Endothelial cell of umbilical vein (primary cell): ENCODE results near the gene NEK2. TPM values are rescaled to one million over a fixed set of nuclear protein-coding genes. Genes with fewer than 3 reads are reported as not detected.

Experiments
- BruUV-seq: library from RNA; stranded (reverse); fragments of 400-500 nt; replicated peaks from 2 replicates; lab custom pipeline; 2021; lab: Mats Ljungman, UMichigan
- CTCF ChIA-PET: fragments of 300-600, 350-600 bp; sonication (Branson Sonifier 250); formaldehyde crosslinking; loops from one replicate; lab custom pipeline; 2021; ENCODE audit warnings: antibody characterized with exemption, inconsistent platforms; lab: Charles Lee
- POLR2A ChIA-PET: fragments of 300-600, 350-600 bp; sonication (Branson Sonifier 250); formaldehyde crosslinking; loops from one replicate; lab custom pipeline; 2021; ENCODE audit warnings: antibody characterized with exemption, inconsistent platforms; lab: Charles Lee
- DNase-seq: peaks from one replicate; pipeline ENCODE4 v3.0.0-alpha.2; 2011; ENCODE audit warnings: low read depth, low spot score
- FAIRE-seq: peaks from 2 replicates; lab custom pipeline; 2011; peaks lifted over from hg19 to GRCh38; lab: Jason Lieb, UNC
- H2AFZ ChIP-seq: 2 replicates; pipeline ENCODE4 v1.6.0; 2012; ENCODE audit warnings: low read depth, low read length, control low read depth, inconsistent platforms
- H3K27ac ChIP-seq: 2 replicates; pipeline ENCODE4 v1.5.1; 2011; ENCODE audit warnings: low read depth, mild to moderate bottlenecking, control low read depth, low read length, moderate library complexity; ENCODE audit not compliant: insufficient read depth
- H3K27me3 ChIP-seq, 2 experiments: 2 replicates each; pipeline versions ENCODE4 v1.6.0 to v1.6.1; 2011; ENCODE audit warnings: low read length in 2 of 2, mixed read lengths in 1 of 2; ENCODE audit not compliant: control insufficient read depth in 2 of 2, insufficient read depth in 2 of 2
- H3K36me3 ChIP-seq, 2 experiments: 2 replicates in 1 of 2; 3 replicates in 1 of 2; pipeline ENCODE4 v1.5.1; 2011; ENCODE audit warnings: low read length in 2 of 2, mild to moderate bottlenecking in 1 of 2, moderate library complexity in 1 of 2; ENCODE audit not compliant: control insufficient read depth in 2 of 2, insufficient read depth in 2 of 2; ENCODE audit errors: extremely low read depth in 1 of 2
- H3K4me1 ChIP-seq: 3 replicates; pipeline ENCODE4 v1.5.1; 2011; ENCODE audit warnings: mild to moderate bottlenecking, low read length; ENCODE audit not compliant: control insufficient read depth, insufficient read depth; ENCODE audit errors: extremely low read depth
- H3K4me2 ChIP-seq: 2 replicates; pipeline ENCODE4 v1.6.1; 2011; ENCODE audit warnings: low read length, control low read depth, mixed read lengths; ENCODE audit not compliant: insufficient read depth
- H3K4me3 ChIP-seq, 3 experiments: fragments of 200-600 bp in 1 of 3; sonication (generic), shearing (Covaris generic) in 1 of 3; replicated peaks in 1 of 3; 2 replicates each; pipeline ENCODE4 v1.5.1; 2011 to 2016; ENCODE audit warnings: control low read depth in 3 of 3, low read length in 3 of 3, mild to moderate bottlenecking in 2 of 3, inconsistent platforms in 1 of 3, low read depth in 1 of 3, moderate library complexity in 1 of 3; ENCODE audit not compliant: insufficient read depth in 1 of 3
- H3K79me2 ChIP-seq: 2 replicates; pipeline ENCODE4 v1.6.0; 2012; ENCODE audit warnings: low read length, inconsistent platforms; ENCODE audit not compliant: control insufficient read depth, insufficient read depth
- H3K9ac ChIP-seq: replicated peaks from 2 replicates; pipeline ENCODE3; 2011; ENCODE audit warnings: low read length, control low read depth; ENCODE audit not compliant: insufficient read depth; ENCODE audit errors: extremely low read depth
- H3K9me1 ChIP-seq: replicated peaks from 3 replicates; pipeline ENCODE4 v1.6.0; 2011; ENCODE audit warnings: mild to moderate bottlenecking, low read length; ENCODE audit not compliant: control insufficient read depth, insufficient read depth; ENCODE audit errors: extremely low read depth
- H3K9me3 ChIP-seq: replicated peaks from 2 replicates; pipeline ENCODE4 v1.5.1; 2012; ENCODE audit warnings: low read length, inconsistent platforms; ENCODE audit not compliant: control insufficient read depth, insufficient read depth
- H4K20me1 ChIP-seq: replicated peaks from 2 replicates; pipeline ENCODE3; 2011; ENCODE audit warnings: mild to moderate bottlenecking, low read length; ENCODE audit not compliant: control insufficient read depth, insufficient read depth; ENCODE audit errors: extremely low read depth
- CTCF ChIP-seq, 2 donors: IDR thresholded peaks; 1 replicate in 1 of 2; 2 replicates in 1 of 2; pipeline ENCODE4 v1.5.1; 2011; ENCODE audit warnings: low read length in 2 of 2, mild to moderate bottlenecking in 2 of 2, moderate library complexity in 2 of 2, control low read depth in 1 of 2, inconsistent platforms in 1 of 2, low read depth in 1 of 2; ENCODE audit not compliant: insufficient read depth in 1 of 2; ENCODE audit errors: extremely low read depth in 1 of 2
- EZH2 ChIP-seq: IDR thresholded peaks from 2 replicates; pipeline ENCODE4 v1.6.1; 2012; ENCODE audit warnings: borderline replicate concordance, low read depth, mild to moderate bottlenecking, moderate library complexity, low read length, inconsistent platforms; ENCODE audit not compliant: severe bottlenecking
- FOS ChIP-seq: IDR thresholded peaks from 2 replicates; pipeline ENCODE4 v1.6.1; 2011; ENCODE audit warnings: mild to moderate bottlenecking, low read length, moderate library complexity, borderline replicate concordance; ENCODE audit not compliant: insufficient read depth
- GATA2 ChIP-seq: IDR thresholded peaks from 2 replicates; pipeline ENCODE4 v1.7.0; 2011; ENCODE audit warnings: low read depth, mild to moderate bottlenecking, moderate library complexity, mixed read lengths, low read length; ENCODE audit not compliant: insufficient read length, insufficient read depth
- JUN ChIP-seq: IDR thresholded peaks from 2 replicates; pipeline ENCODE4 v1.6.1; 2011; ENCODE audit warnings: borderline replicate concordance, low read depth; ENCODE audit not compliant: insufficient read length, insufficient read depth
- MYC ChIP-seq: IDR thresholded peaks from one replicate; pipeline ENCODE4 v1.6.1; 2011; ENCODE audit warnings: mild to moderate bottlenecking, low read depth, low read length
- POLR2A ChIP-seq: IDR thresholded peaks from 2 replicates; pipeline ENCODE4 v1.6.1; 2012; ENCODE audit warnings: low read depth, mild to moderate bottlenecking, control low read depth, low read length
- dilution Hi-C: fragments of 300-500 bp; cut with MboI; formaldehyde crosslinking; loops from one replicate; pipeline ENCODE4 v1.15.0; 2019; ENCODE audit warnings: low sequenced_read_pairs; ENCODE audit not compliant: extremely low pct_ligation_motif_present
- intact Hi-C: fragments of 100-400 bp; cut with micrococcal nuclease; formaldehyde crosslinking; loops from one replicate; pipeline ENCODE4 v1.10.0; 2022
- polyA plus RNA-seq, 4 experiments: library from polyadenylated mRNA; depleted of rRNA in 3 of 4; stranded (reverse) in 3 of 4; unstranded in 1 of 4; fragments of >200 nt; gene quantifications; 2 replicates each; pipeline versions ENCODE4 v1.2.1 to v1.2.3, GENCODE V29; 2011 to 2012; ENCODE audit warnings: missing spikeins in 1 of 4
- total RNA-seq: library from RNA; stranded (reverse); gene quantifications from 2 replicates; pipeline ENCODE4 v1.2.3, GENCODE V29; 2021
- TF ChIP-seq, protein P1 (sequence below): IDR thresholded peaks from 2 replicates; pipeline ENCODE4 v1.6.1; 2011; ENCODE audit not compliant: insufficient read depth, insufficient read length

NEK2 gene
- total and polyA plus RNA-seq, 2 donors (not counting 3 experiments of a cell fraction or from before 2014, with no cell fraction given) = 6.6 to 19.0 TPM

- no peak overlapping the region for H3K27ac ChIP-seq
- H3K9me1 ChIP-seq = no peaks in the 10 kb centered on the region
- peaks cover 3% of the 10 kb centered on the region for H3K4me1 ChIP-seq
- no peaks in the 10 kb centered on the region for H3K79me2 ChIP-seq
- intact Hi-C loops = no loop called here
- POLR2A ChIA-PET = no interaction called here
- no peak overlapping the region for H3K4me2 ChIP-seq
- CTCF ChIA-PET = interaction anchor here (1.1 to 2.6 kb wide), 3 partner anchors 8 to 20 kb away, joined by 3 to 16 read pairs (median 10); no protein-coding TSS in a partner anchor
- no peaks in the 10 kb centered on the region for H3K9me3 ChIP-seq
- dilution Hi-C loops = no loop called here
- H3K9ac ChIP-seq = no peak overlapping the region
- no peak overlapping the region for H2AFZ ChIP-seq
- DNase-seq = no peak
- H4K20me1 ChIP-seq = no peaks in the 10 kb centered on the region
- H3K36me3 ChIP-seq = no peaks in the 10 kb centered on the region
- no peaks in the 10 kb centered on the region for H3K27me3 ChIP-seq
- FAIRE-seq = no peak
- no peak for TF ChIP-seq FOS
- TF ChIP-seq GATA2 = no peak
- TF ChIP-seq JUN = no peak
- no peak for TF ChIP-seq EZH2
- TF ChIP-seq, protein P1, sequence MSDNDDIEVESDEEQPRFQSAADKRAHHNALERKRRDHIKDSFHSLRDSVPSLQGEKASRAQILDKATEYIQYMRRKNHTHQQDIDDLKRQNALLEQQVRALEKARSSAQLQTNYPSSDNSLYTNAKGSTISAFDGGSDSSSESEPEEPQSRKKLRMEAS = no peak
- no peak for TF ChIP-seq POLR2A
- TF ChIP-seq CTCF (IDR thresholded peaks at IDR 0.05; ENCODE audit: extremely low read depth in 1 of 2, insufficient read depth in 1 of 2, low read depth in 1 of 2, low read length in 2 of 2) = no peak
- TF ChIP-seq MYC = no peak
- H3K4me3 ChIP-seq = no peak overlapping the region
- no TSS peak for BruUV-seq
These were observed 41.9 kb downstream of the NEK2 start for GRCh38 chr1:211633524-211633846.
